ENCODE measurements around the gene CD3E. TPM values are rescaled to one million over a fixed set of nuclear protein-coding genes. Genes with fewer than 3 reads are reported as not detected.
A peak's percentile ranks its signal among the peaks of the same experiment; 100 is the strongest.
"Not testable (repeated sequence)": the region's sequence is repeated elsewhere in the genome, so short reads cannot be mapped to it uniquely, and the experiment has no call there.

Gene CD3E
- total RNA-seq, 6 donors from 2014 or later = 3.9 to 13.6 (median 9.1) TPM

GRCh38 chr11:118305726-118306125 lies 1.2 kb downstream of the CD3E start:
- no peaks in the 10 kb centered on the region for H3K9me3 ChIP-seq
- H3K27me3 ChIP-seq = no peaks in the 10 kb centered on the region
- no peak overlapping the region for H3K27ac ChIP-seq
- TF ChIP-seq EP300 (IDR thresholded peaks at IDR 0.05) (no peak), CTCF (IDR thresholded peaks at IDR 0.05) (no peak), POLR2AphosphoS5 (IDR thresholded peaks at IDR 0.05) (no peak)
- WGBS, 2 donors = 63 to 65% methylated on average over 8 of the region's 8 CpGs
- ATAC-seq (ENCODE audit: low FRiP score in 2 of 2) (no peak), DNase-seq (no peak)
- H3K4me3 ChIP-seq = peak overlapping the region in 1 of 4 donors; percentile 26
- H3K4me1 ChIP-seq = no peaks in the 10 kb centered on the region
- H3K36me3 ChIP-seq = no peaks in the 10 kb centered on the region

GRCh38 chr11:118306556-118306955 lies 2.0 kb downstream of the CD3E start:
- ATAC-seq (ENCODE audit: low FRiP score in 2 of 2) = no peak
- 74 to 75% methylated on average over 2 of the region's 2 CpGs for WGBS, 2 donors
- H3K4me3 ChIP-seq = no peak overlapping the region

GRCh38 chr11:118308995-118309528 lies 4.5 kb downstream of the CD3E start:
- not testable (repeated sequence) for H3K27ac ChIP-seq; H3K4me3 ChIP-seq; H3K27me3 ChIP-seq; H3K36me3 ChIP-seq; H3K4me1 ChIP-seq; ATAC-seq (ENCODE audit: low FRiP score in 2 of 2); DNase-seq; H3K9me3 ChIP-seq
- 87 to 98% methylated on average over 5 of the region's 5 CpGs for WGBS, 2 donors

More at GRCh38 chr11:118306556-118306955, 2.0 kb downstream of the CD3E start:
- H3K4me1 ChIP-seq = peaks cover 0 to 3% (median 0%) of the 10 kb centered on the region in 4 donors
- peak overlapping the region in 1 of 4 donors; percentile 31 for H3K27ac ChIP-seq
- no peak for DNase-seq
- TF ChIP-seq POLR2A (IDR thresholded peaks at IDR 0.05) = no peak
- H3K27me3 ChIP-seq = no peaks in the 10 kb centered on the region
- H3K36me3 ChIP-seq = no peaks in the 10 kb centered on the region
- no peaks in the 10 kb centered on the region for H3K9me3 ChIP-seq

GRCh38 chr11:118310271-118310670 lies 5.7 kb downstream of the CD3E start:
- no peak for DNase-seq
- ATAC-seq (ENCODE audit: low FRiP score in 2 of 2) = no peak
- no peak for TF ChIP-seq EP300 (IDR thresholded peaks at IDR 0.05)
- TF ChIP-seq POLR2A (IDR thresholded peaks at IDR 0.05) = no peak
- no peak for TF ChIP-seq CTCF (IDR thresholded peaks at IDR 0.05)
- no peak for TF ChIP-seq POLR2AphosphoS5 (IDR thresholded peaks at IDR 0.05)
- no peaks in the 10 kb centered on the region for H3K9me3 ChIP-seq
- no peaks in the 10 kb centered on the region for H3K27me3 ChIP-seq
- 94 to 95% methylated on average over 3 of the region's 3 CpGs for WGBS, 2 donors
- H3K4me3 ChIP-seq = no peak overlapping the region
- H3K36me3 ChIP-seq = no peaks in the 10 kb centered on the region
- H3K27ac ChIP-seq = no peak overlapping the region
- peaks cover 3 to 8% (median 4%) of the 10 kb centered on the region in 4 donors for H3K4me1 ChIP-seq

- DNase-seq (no peak), ATAC-seq (ENCODE audit: low FRiP score in 2 of 2) (no peak)
- no peak for TF ChIP-seq POLR2A (IDR thresholded peaks at IDR 0.05)
- H3K27me3 ChIP-seq = no peaks in the 10 kb centered on the region
- no peak overlapping the region for H3K27ac ChIP-seq
- H3K9me3 ChIP-seq = no peaks in the 10 kb centered on the region
- WGBS, 2 donors = 79 to 80% methylated on average over 3 of the region's 3 CpGs
- no peaks in the 10 kb centered on the region for H3K36me3 ChIP-seq
- H3K4me3 ChIP-seq = no peak overlapping the region
- H3K4me1 ChIP-seq = peaks cover 10 to 15% (median 11%) of the 10 kb centered on the region in 4 donors
Measured at GRCh38 chr11:118310781-118311485, 6.4 kb downstream of the CD3E start.

GRCh38 chr11:118311518-118311917 lies 7.0 kb downstream of the CD3E start:
- Histone ChIP-seq H3K9me3 (no peaks in the 10 kb centered on the region), H3K27me3 (no peaks in the 10 kb centered on the region), H3K27ac (no peak overlapping the region), H3K36me3 (no peaks in the 10 kb centered on the region), H3K4me1 (peaks cover 15 to 21% (median 17%) of the 10 kb centered on the region in 4 donors), H3K4me3 (no peak overlapping the region)
- no peak for DNase-seq
- ATAC-seq (ENCODE audit: low FRiP score in 2 of 2) = no peak
- 65 to 70% methylated on average over 4 of the region's 4 CpGs for WGBS, 2 donors
- no peak for TF ChIP-seq EP300 (IDR thresholded peaks at IDR 0.05)
- no peak for TF ChIP-seq POLR2AphosphoS5 (IDR thresholded peaks at IDR 0.05)
- no peak for TF ChIP-seq POLR2A (IDR thresholded peaks at IDR 0.05)
- no peak for TF ChIP-seq CTCF (IDR thresholded peaks at IDR 0.05)

Measured in upper lobe of left lung (tissue), 6 donors.